ENCODE data around the gene RAP1GAP2.

- TF ChIP-seq CTCF (IDR thresholded peaks at IDR 0.05) (no peak), POLR2AphosphoS5 (IDR thresholded peaks at IDR 0.05) (no peak), EP300 (IDR thresholded peaks at IDR 0.05) (no peak)
Observed at GRCh38 chr17:2755891-2756724, 40.1 kb upstream of the RAP1GAP2 start.
